GM23338 (cell line): ENCODE data around the gene NOP56. TPM values are rescaled to one million over a fixed set of nuclear protein-coding genes. Genes with fewer than 3 reads are reported as not detected.

Experiments used
- ATAC-seq: fragments of 200-7000 bp; cut with Tn5 transposase; 3 replicates; pipeline ENCODE4 v1.9.1; 2020
- DNase-seq: peaks from one replicate; pipeline ENCODE4 v3.0.0-alpha.2; 2015; ENCODE audit warnings: low spot score
- H2AFZ ChIP-seq: fragments of 200-600 bp; sonication (generic); 2 replicates; pipeline ENCODE4 v1.8.0; 2016; ENCODE audit warnings: antibody characterized with exemption, mild to moderate bottlenecking, moderate library complexity
- H3F3A ChIP-seq: fragments of 200-600 bp; sonication (generic); replicated peaks from 2 replicates; pipeline ENCODE4 v1.8.0; 2017; ENCODE audit warnings: antibody characterized with exemption, mixed run types, low read depth
- H3K27ac ChIP-seq: fragments of 200-600 bp; sonication (generic); 2 replicates; pipeline ENCODE4 v1.6.1; 2016; ENCODE audit warnings: low read depth
- H3K27me3 ChIP-seq: fragments of 200-600 bp; sonication (generic); 2 replicates; pipeline ENCODE4 v1.8.0; 2016; ENCODE audit warnings: mild to moderate bottlenecking, mixed run types, moderate library complexity; ENCODE audit not compliant: insufficient read depth
- H3K36me3 ChIP-seq: fragments of 200-600 bp; sonication (generic); 2 replicates; pipeline ENCODE4 v1.8.0; 2016; ENCODE audit warnings: mild to moderate bottlenecking; ENCODE audit not compliant: insufficient read depth
- H3K4me1 ChIP-seq: fragments of 200-600 bp; sonication (generic); 2 replicates; pipeline ENCODE4 v1.8.0; 2016; ENCODE audit warnings: mild to moderate bottlenecking, moderate library complexity; ENCODE audit not compliant: insufficient read depth
- H3K4me2 ChIP-seq: fragments of 200-600 bp; sonication (generic); 2 replicates; pipeline ENCODE4 v1.7.1; 2017; ENCODE audit warnings: mixed run types
- H3K4me3 ChIP-seq: fragments of 200-600 bp; sonication (generic); 2 replicates; pipeline ENCODE4 v1.6.1; 2016; ENCODE audit warnings: mixed run types
- H3K79me2 ChIP-seq: fragments of 200-600 bp; sonication (generic); replicated peaks from 2 replicates; pipeline ENCODE4 v1.8.0; 2017; ENCODE audit warnings: mild to moderate bottlenecking; ENCODE audit not compliant: insufficient read depth
- H3K9me2 ChIP-seq: fragments of 200-600 bp; sonication (generic); 2 replicates; pipeline ENCODE4 v1.8.0; 2017; ENCODE audit not compliant: insufficient read depth
- H4K20me1 ChIP-seq: fragments of 200-600 bp; sonication (generic); replicated peaks from 2 replicates; pipeline ENCODE4 v1.8.0; 2017; ENCODE audit warnings: mild to moderate bottlenecking; ENCODE audit not compliant: insufficient read depth
- H3K27ac Mint-ChIP-seq: 2 replicates; pipeline ENCODE4 v1.8.0; 2020; ENCODE audit warnings: inconsistent platforms, mild to moderate bottlenecking, moderate library complexity, mixed read lengths
- H3K27me3 Mint-ChIP-seq: 3 replicates; pipeline ENCODE4 v1.8.0; 2022; ENCODE audit warnings: low read depth, mild to moderate bottlenecking, moderate library complexity, mixed read lengths, inconsistent platforms; ENCODE audit not compliant: insufficient read depth, poor library complexity
- H3K36me3 Mint-ChIP-seq: 3 replicates; pipeline ENCODE4 v1.8.0; 2021; ENCODE audit warnings: low read depth, mild to moderate bottlenecking, inconsistent platforms, moderate library complexity, mixed read lengths
- H3K4me1 Mint-ChIP-seq: 3 replicates; pipeline ENCODE4 v1.8.0; 2020; ENCODE audit warnings: mild to moderate bottlenecking, inconsistent platforms, mixed read lengths
- H3K4me3 Mint-ChIP-seq: 3 replicates; pipeline ENCODE4 v1.8.0; 2021; ENCODE audit warnings: moderate library complexity, mild to moderate bottlenecking, inconsistent platforms, mixed read lengths
- H3K9me3 Mint-ChIP-seq: 3 replicates; pipeline ENCODE4 v1.8.0; 2020; ENCODE audit warnings: moderate library complexity, mild to moderate bottlenecking, inconsistent platforms, mixed read lengths
- CREB1 ChIP-seq: fragments of 250-450 bp; sonication (Bioruptor Pico); IDR thresholded peaks from 2 replicates; pipeline ENCODE4 v1.5.0; 2020; ENCODE audit warnings: low read depth, mild to moderate bottlenecking, moderate library complexity
- EZH2 ChIP-seq: fragments of 200-600 bp; sonication (generic); IDR thresholded peaks from one replicate; pipeline ENCODE4 v1.8.0; 2017; ENCODE audit warnings: antibody characterized with exemption, mild to moderate bottlenecking, low read depth; ENCODE audit not compliant: unreplicated experiment
- EZH2phosphoT487 ChIP-seq: fragments of 200-600 bp; sonication (generic); IDR thresholded peaks from one replicate; pipeline ENCODE4 v1.8.1; 2018; ENCODE audit warnings: antibody characterized with exemption; ENCODE audit not compliant: unreplicated experiment
- JUNB ChIP-seq: IDR thresholded peaks from one replicate; pipeline ENCODE4 v1.6.1; 2016; ENCODE audit warnings: antibody characterized with exemption; ENCODE audit not compliant: unreplicated experiment
- NANOG ChIP-seq: IDR thresholded peaks from 2 replicates; pipeline ENCODE4 v1.6.1; 2016; ENCODE audit warnings: antibody characterized with exemption, borderline replicate concordance
- POLR2AphosphoS5 ChIP-seq: IDR thresholded peaks from 2 replicates; pipeline ENCODE4 v1.6.1; 2016; ENCODE audit warnings: antibody characterized with exemption, low read depth
- STAT1 ChIP-seq: IDR thresholded peaks from one replicate; pipeline ENCODE4 v1.6.1; 2016; ENCODE audit warnings: antibody characterized with exemption; ENCODE audit not compliant: unreplicated experiment
- ZNF114 ChIP-seq: fragments of 250-450 bp; sonication (Bioruptor Pico); IDR thresholded peaks from 2 replicates; pipeline ENCODE4 v1.5.0; 2020; ENCODE audit warnings: mild to moderate bottlenecking, moderate library complexity
- ZNF331 ChIP-seq: fragments of 250-450 bp; sonication (Bioruptor Pico); IDR thresholded peaks from 2 replicates; pipeline ENCODE4 v1.5.0; 2020; ENCODE audit warnings: low read depth, mild to moderate bottlenecking, moderate library complexity
- polyA plus RNA-seq: library from polyadenylated mRNA; unstranded; fragments of >200 nt; fragmentation: Nextera tagmentation; extraction: Ambion mirVana; gene quantifications from 2 replicates; pipeline ENCODE4 v1.2.1, GENCODE V29; 2016
- total RNA-seq: library from RNA; depleted of rRNA; stranded (reverse); fragments of >200 nt; shearing (Covaris generic); gene quantifications from 2 replicates; pipeline ENCODE4 v1.2.3, GENCODE V29; 2014
- TF ChIP-seq, protein P1 (sequence below): IDR thresholded peaks from 2 replicates; pipeline ENCODE4 v1.6.1; 2016; ENCODE audit warnings: antibody characterized with exemption
- TF ChIP-seq, protein P2 (sequence below), 2 experiments: fragments of 200-600 bp in 1 of 2; sonication (generic) in 1 of 2; conservative IDR thresholded peaks; 2 replicates each; pipeline versions ENCODE4 v1.5.1 to v1.6.1; 2016 to 2017; ENCODE audit warnings: antibody characterized with exemption in 2 of 2, low read depth in 2 of 2, mild to moderate bottlenecking in 2 of 2, moderate library complexity in 1 of 2
- TF ChIP-seq, protein P3 (sequence below): IDR thresholded peaks from one replicate; pipeline ENCODE4 v1.6.1; 2018; ENCODE audit warnings: antibody characterized with exemption; ENCODE audit not compliant: unreplicated experiment

Gene NOP56
- total and polyA plus RNA-seq, 2 experiments from 2014 or later = 447 to 576 TPM

DNA sequence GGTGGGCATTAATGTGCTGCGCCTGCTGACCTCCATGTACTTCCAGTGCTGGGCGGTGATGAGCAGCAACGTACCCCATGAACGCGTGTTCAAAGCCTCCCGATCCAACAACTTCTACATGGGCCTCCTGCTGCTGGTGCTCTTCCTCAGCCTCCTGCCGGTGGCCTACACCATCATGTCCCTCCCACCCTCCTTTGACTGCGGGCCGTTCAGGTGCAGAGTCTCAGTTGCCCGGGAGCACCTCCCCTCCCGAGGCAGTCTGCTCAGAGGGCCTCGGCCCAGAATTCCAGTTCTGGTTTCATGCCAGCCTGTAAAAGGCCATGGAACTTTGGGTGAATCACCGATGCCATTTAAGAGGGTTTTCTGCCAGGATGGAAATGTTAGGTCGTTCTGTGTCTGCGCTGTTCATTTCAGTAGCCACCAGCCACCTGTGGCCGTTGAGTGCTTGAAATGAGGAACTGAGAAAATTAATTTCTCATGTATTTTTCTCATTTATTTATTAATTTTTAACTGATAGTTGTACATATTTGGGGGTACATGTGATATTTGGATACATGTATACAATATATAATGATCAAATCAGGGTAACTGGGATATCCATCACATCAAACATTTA, 35.2 kb upstream of the NOP56 start (continued):
- no peak for TF ChIP-seq STAT1
- TF ChIP-seq ZNF114 (CRISPR knock-in tag) = no peak
- TF ChIP-seq, protein P1, sequence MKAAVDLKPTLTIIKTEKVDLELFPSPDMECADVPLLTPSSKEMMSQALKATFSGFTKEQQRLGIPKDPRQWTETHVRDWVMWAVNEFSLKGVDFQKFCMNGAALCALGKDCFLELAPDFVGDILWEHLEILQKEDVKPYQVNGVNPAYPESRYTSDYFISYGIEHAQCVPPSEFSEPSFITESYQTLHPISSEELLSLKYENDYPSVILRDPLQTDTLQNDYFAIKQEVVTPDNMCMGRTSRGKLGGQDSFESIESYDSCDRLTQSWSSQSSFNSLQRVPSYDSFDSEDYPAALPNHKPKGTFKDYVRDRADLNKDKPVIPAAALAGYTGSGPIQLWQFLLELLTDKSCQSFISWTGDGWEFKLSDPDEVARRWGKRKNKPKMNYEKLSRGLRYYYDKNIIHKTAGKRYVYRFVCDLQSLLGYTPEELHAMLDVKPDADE = no peak

DNA sequence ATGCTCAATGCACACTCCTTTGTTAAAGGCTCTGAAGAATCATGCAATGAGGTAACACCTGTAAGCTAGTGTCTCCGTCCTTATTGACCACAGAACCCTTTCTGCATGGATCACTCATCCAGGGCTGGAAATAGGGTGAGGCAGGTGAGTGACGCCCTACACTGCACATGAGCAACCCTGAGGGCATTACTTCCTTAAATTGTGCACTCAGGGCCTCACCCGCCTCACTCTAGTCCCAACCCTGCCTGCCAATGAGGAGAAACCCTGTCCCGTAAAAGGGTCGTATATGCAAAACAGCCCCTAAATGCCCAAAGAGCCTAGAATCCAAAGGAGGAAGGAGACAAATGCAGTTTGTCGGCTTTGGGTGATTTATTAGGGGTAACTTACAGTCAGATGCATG, 33.6 kb upstream of the NOP56 start:
- no peaks in the 10 kb centered on the region for H3F3A ChIP-seq
- ATAC-seq (no peak), DNase-seq (no peak)
- H3K4me3 ChIP-seq = no peak overlapping the region
- H3K9me2 ChIP-seq = 0 out of 2 replicates have a peak, but pooled peaks cover 2% of the 10 kb centered on the region
- no peak overlapping the region for H3K4me2 ChIP-seq
- Mint-ChIP-seq H3K4me1 (no peaks in the 10 kb centered on the region), H3K36me3 (no peaks in the 10 kb centered on the region), H3K9me3 (no peaks in the 10 kb centered on the region; the same call in 2 of the 3 replicates), H3K4me3 (no peak overlapping the region), H3K27ac (no peak overlapping the region), H3K27me3 (peaks cover 12% of the 10 kb centered on the region)
- H4K20me1 ChIP-seq = no peaks in the 10 kb centered on the region
- no peaks in the 10 kb centered on the region for H3K36me3 ChIP-seq
- H3K4me1 ChIP-seq = no peaks in the 10 kb centered on the region
- no peaks in the 10 kb centered on the region for H3K79me2 ChIP-seq
- H3K27ac ChIP-seq = no peak overlapping the region
- H2AFZ ChIP-seq = no peak overlapping the region
- H3K27me3 ChIP-seq = no peaks in the 10 kb centered on the region
- TF ChIP-seq, protein P1 = no peak
- no peak for TF ChIP-seq EZH2phosphoT487
- TF ChIP-seq, protein P2, sequence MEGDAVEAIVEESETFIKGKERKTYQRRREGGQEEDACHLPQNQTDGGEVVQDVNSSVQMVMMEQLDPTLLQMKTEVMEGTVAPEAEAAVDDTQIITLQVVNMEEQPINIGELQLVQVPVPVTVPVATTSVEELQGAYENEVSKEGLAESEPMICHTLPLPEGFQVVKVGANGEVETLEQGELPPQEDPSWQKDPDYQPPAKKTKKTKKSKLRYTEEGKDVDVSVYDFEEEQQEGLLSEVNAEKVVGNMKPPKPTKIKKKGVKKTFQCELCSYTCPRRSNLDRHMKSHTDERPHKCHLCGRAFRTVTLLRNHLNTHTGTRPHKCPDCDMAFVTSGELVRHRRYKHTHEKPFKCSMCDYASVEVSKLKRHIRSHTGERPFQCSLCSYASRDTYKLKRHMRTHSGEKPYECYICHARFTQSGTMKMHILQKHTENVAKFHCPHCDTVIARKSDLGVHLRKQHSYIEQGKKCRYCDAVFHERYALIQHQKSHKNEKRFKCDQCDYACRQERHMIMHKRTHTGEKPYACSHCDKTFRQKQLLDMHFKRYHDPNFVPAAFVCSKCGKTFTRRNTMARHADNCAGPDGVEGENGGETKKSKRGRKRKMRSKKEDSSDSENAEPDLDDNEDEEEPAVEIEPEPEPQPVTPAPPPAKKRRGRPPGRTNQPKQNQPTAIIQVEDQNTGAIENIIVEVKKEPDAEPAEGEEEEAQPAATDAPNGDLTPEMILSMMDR (conservative IDR thresholded peaks at IDR 0.05; ENCODE audit: low read depth in 2 of 2) = no peak
- TF ChIP-seq NANOG = no peak
- no peak for TF ChIP-seq ZNF114 (CRISPR knock-in tag)
- TF ChIP-seq STAT1 = no peak
- TF ChIP-seq, protein P3, sequence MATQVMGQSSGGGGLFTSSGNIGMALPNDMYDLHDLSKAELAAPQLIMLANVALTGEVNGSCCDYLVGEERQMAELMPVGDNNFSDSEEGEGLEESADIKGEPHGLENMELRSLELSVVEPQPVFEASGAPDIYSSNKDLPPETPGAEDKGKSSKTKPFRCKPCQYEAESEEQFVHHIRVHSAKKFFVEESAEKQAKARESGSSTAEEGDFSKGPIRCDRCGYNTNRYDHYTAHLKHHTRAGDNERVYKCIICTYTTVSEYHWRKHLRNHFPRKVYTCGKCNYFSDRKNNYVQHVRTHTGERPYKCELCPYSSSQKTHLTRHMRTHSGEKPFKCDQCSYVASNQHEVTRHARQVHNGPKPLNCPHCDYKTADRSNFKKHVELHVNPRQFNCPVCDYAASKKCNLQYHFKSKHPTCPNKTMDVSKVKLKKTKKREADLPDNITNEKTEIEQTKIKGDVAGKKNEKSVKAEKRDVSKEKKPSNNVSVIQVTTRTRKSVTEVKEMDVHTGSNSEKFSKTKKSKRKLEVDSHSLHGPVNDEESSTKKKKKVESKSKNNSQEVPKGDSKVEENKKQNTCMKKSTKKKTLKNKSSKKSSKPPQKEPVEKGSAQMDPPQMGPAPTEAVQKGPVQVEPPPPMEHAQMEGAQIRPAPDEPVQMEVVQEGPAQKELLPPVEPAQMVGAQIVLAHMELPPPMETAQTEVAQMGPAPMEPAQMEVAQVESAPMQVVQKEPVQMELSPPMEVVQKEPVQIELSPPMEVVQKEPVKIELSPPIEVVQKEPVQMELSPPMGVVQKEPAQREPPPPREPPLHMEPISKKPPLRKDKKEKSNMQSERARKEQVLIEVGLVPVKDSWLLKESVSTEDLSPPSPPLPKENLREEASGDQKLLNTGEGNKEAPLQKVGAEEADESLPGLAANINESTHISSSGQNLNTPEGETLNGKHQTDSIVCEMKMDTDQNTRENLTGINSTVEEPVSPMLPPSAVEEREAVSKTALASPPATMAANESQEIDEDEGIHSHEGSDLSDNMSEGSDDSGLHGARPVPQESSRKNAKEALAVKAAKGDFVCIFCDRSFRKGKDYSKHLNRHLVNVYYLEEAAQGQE = no peak
- TF ChIP-seq CREB1 (CRISPR knock-in tag) = no peak
- TF ChIP-seq EZH2 = no peak
- no peak for TF ChIP-seq ZNF331 (CRISPR knock-in tag)
- no peak for TF ChIP-seq POLR2AphosphoS5
- TF ChIP-seq JUNB = no peak
